ENCODE results near the gene POLH. TPM values are rescaled to one million over a fixed set of nuclear protein-coding genes. Genes with fewer than 3 reads are reported as not detected.
"Not testable (repeated sequence)": the region's sequence is repeated elsewhere in the genome, so short reads cannot be mapped to it uniquely, and the experiment has no call there.

The POLH gene
- total RNA-seq, 1 donor from 2014 or later, result 22.2 TPM

DNA sequence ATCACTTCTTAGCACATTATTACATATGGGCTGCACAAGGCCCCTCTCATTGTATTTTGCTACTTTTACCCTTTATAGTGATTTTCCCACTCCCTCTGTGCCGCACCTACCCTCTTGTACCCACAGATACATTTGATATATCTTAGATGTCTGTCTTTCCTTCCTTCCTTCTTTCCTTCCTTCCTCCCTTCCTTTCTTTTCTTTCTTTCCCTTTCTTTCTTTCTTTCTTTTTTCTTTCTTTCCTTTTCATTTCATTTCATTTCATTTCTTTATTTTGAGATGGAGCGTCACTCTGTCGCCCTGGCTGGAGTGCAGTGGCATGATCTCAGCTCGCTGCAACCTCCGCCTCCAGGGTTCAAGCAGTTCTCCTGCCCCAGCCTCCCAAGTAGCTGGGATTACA lies 12.2 kb downstream of the POLH start:
- Mint-ChIP-seq H3K4me1 (no peaks in the 10 kb centered on the region), H3K27ac (ENCODE audit: unreplicated experiment) (no peak overlapping the region), H3K36me3 (ENCODE audit: low read depth) (peaks cover 12% of the 10 kb centered on the region), H3K4me3 (no peak overlapping the region), H3K9me3 (no peaks in the 10 kb centered on the region), H3K27me3 (ENCODE audit: low read depth) (no peaks in the 10 kb centered on the region)
- DNase-seq (ENCODE audit: low read depth, low spot score), result no peak
- TF ChIP-seq, protein P1, sequence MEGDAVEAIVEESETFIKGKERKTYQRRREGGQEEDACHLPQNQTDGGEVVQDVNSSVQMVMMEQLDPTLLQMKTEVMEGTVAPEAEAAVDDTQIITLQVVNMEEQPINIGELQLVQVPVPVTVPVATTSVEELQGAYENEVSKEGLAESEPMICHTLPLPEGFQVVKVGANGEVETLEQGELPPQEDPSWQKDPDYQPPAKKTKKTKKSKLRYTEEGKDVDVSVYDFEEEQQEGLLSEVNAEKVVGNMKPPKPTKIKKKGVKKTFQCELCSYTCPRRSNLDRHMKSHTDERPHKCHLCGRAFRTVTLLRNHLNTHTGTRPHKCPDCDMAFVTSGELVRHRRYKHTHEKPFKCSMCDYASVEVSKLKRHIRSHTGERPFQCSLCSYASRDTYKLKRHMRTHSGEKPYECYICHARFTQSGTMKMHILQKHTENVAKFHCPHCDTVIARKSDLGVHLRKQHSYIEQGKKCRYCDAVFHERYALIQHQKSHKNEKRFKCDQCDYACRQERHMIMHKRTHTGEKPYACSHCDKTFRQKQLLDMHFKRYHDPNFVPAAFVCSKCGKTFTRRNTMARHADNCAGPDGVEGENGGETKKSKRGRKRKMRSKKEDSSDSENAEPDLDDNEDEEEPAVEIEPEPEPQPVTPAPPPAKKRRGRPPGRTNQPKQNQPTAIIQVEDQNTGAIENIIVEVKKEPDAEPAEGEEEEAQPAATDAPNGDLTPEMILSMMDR (conservative IDR thresholded peaks at IDR 0.05), result no peak

DNA sequence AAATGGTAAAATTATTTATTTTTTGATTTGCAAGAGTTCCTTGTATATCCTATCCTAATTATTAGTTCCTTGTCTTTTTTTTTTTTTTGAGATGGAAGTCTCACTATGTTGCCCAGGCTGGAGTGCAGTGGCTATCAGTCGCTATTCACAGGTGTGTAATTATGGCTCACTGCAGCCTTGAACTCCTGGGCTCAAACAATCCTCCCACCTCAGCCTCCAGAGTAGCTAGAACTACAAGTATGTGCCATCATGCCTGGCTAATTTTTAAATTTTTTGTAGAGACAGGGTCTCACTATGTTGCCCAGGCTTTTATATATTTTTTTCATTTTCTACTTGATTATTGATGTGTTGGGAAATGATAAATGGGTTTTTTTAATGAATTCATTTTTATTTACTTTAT lies 13.6 kb downstream of the POLH start:
- not testable (repeated sequence) for H3K36me3 Mint-ChIP-seq (ENCODE audit: low read depth)

DNA sequence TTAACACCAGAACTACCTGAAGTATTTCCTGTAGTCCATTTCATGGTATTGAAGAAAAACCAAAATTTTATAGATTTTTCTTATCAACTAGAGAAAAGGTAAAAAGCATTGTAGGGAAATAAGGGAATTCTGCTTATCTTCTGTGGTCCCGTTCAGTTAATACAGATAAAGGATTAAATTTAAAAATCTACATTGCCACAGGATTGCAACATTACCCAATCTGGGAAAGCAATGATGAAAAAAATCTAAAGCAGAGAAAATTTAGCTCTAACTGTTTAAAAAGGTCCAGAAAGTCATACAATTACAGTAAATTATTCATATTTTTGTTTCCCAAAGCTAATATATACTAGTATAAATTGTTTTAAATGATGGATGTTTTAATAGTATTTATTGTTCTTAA lies 18.0 kb downstream of the POLH start:
- H3K4me1 Mint-ChIP-seq, result no peaks in the 10 kb centered on the region
- no peak for DNase-seq (ENCODE audit: low read depth, low spot score)
- no peak overlapping the region for H3K27ac Mint-ChIP-seq (ENCODE audit: unreplicated experiment)
- H3K27me3 Mint-ChIP-seq (ENCODE audit: low read depth), result no peaks in the 10 kb centered on the region
- TF ChIP-seq, protein P1 (conservative IDR thresholded peaks at IDR 0.05), result no peak
- H3K4me3 Mint-ChIP-seq, result no peak overlapping the region
- H3K36me3 Mint-ChIP-seq (ENCODE audit: low read depth), result peaks cover 4% of the 10 kb centered on the region
- H3K9me3 Mint-ChIP-seq, result no peaks in the 10 kb centered on the region

More for the DNA sequence above, 13.6 kb downstream of the POLH start:
- not testable (repeated sequence) for H3K4me1 Mint-ChIP-seq; H3K27me3 Mint-ChIP-seq (ENCODE audit: low read depth); H3K4me3 Mint-ChIP-seq; DNase-seq (ENCODE audit: low read depth, low spot score); H3K27ac Mint-ChIP-seq (ENCODE audit: unreplicated experiment); H3K9me3 Mint-ChIP-seq

DNA sequence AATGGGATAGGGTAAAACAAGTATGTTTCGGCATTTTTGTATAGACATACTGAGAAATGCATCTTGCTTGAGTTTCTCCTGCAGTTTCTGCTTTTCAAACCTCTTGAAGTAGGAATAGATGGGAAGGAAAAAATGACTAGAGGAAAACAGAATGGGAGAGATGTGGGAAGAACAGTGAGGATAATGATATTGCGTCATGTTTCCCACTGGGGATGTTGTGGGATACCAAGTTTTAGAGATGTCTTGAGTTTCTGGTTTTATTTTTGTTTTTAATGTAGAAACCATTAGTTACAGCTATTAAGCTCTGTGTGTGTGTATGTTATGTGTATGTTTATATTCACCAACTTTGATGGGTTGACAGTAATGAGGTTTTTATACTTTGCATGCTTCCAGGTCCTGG lies 24.6 kb downstream of the POLH start:
- Mint-ChIP-seq H3K9me3 (no peaks in the 10 kb centered on the region), H3K27me3 (ENCODE audit: low read depth) (no peaks in the 10 kb centered on the region), H3K36me3 (ENCODE audit: low read depth) (no peaks in the 10 kb centered on the region), H3K4me1 (no peaks in the 10 kb centered on the region), H3K4me3 (no peak overlapping the region), H3K27ac (ENCODE audit: unreplicated experiment) (no peak overlapping the region)
- DNase-seq (ENCODE audit: low read depth, low spot score), result no peak
- TF ChIP-seq, protein P1 (conservative IDR thresholded peaks at IDR 0.05), result no peak

DNA sequence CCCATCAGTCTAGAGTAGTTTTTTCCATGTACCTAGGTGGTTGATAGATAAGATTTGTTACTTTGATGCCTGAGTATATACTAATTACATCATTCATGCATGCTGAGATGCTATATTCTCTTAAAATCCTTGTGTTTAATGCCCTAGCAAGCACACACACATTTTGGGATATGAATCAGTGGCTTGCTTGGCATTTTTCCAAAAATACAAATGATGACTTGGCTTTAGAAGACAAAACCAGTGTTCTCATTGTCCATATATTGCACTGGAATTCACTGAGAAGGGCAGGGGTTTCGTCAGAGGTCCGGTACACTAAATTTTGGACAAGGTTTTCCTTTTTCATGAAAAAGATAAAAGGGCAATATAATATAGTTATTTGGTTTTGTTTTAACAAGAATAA lies 28.2 kb downstream of the POLH start:
- Mint-ChIP-seq H3K4me1 (no peaks in the 10 kb centered on the region), H3K27me3 (ENCODE audit: low read depth) (no peaks in the 10 kb centered on the region), H3K36me3 (ENCODE audit: low read depth) (peaks cover 2% of the 10 kb centered on the region), H3K4me3 (no peak overlapping the region), H3K9me3 (no peaks in the 10 kb centered on the region), H3K27ac (ENCODE audit: unreplicated experiment) (no peak overlapping the region)
- TF ChIP-seq, protein P1 (conservative IDR thresholded peaks at IDR 0.05), result no peak
- DNase-seq (ENCODE audit: low read depth, low spot score), result no peak

DNA sequence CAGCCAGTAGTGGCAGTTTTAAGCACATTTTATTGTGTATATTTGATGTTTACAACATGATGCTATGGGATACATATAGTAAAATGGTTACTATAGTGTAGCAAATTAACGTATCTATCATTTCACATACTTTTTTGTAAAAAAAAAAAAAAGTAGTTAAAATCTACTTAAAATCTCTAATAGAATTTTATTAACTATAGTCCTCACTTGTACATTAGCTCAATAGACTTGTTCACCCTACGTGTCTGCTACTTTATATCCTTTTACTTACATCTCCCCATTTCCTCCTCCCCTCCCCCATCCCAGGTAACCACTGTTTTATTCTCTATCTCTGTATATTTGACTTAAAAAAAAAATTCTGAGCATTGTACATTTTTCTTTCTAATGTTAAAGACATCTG lies 30.0 kb downstream of the POLH start:
- no peaks in the 10 kb centered on the region for H3K27me3 Mint-ChIP-seq (ENCODE audit: low read depth)
- no peak overlapping the region for H3K4me3 Mint-ChIP-seq
- TF ChIP-seq, protein P1 (conservative IDR thresholded peaks at IDR 0.05), result no peak
- no peaks in the 10 kb centered on the region for H3K4me1 Mint-ChIP-seq
- DNase-seq (ENCODE audit: low read depth, low spot score), result no peak
- H3K36me3 Mint-ChIP-seq (ENCODE audit: low read depth), result peaks cover 2% of the 10 kb centered on the region
- no peak overlapping the region for H3K27ac Mint-ChIP-seq (ENCODE audit: unreplicated experiment)
- no peaks in the 10 kb centered on the region for H3K9me3 Mint-ChIP-seq
